GM21360 (cell line): ENCODE results near the gene MICAL3.

Experiments used
- ATAC-seq: cut with Tn5 transposase; IDR thresholded peaks from one replicate; pipeline ENCODE4 v1.9.1; 2021; ENCODE audit warnings: mild to moderate bottlenecking, moderate library complexity; ENCODE audit not compliant: unreplicated experiment

Gene MICAL3

GRCh38 chr22:17853073-17853472 lies 171.3 kb downstream of the MICAL3 start:
- no peak for ATAC-seq

GRCh38 chr22:17851759-17852158 lies 172.6 kb downstream of the MICAL3 start:
- ATAC-seq: no peak

GRCh38 chr22:17847360-17848078 lies 176.8 kb downstream of the MICAL3 start:
- ATAC-seq: no peak

- ATAC-seq: no peak
Measured at GRCh38 chr22:17846326-17846992, 177.9 kb downstream of the MICAL3 start.

GRCh38 chr22:17845790-17846189 lies 178.6 kb downstream of the MICAL3 start:
- ATAC-seq: no peak

- no peak for ATAC-seq
Measured at GRCh38 chr22:17845327-17845726, 179.0 kb downstream of the MICAL3 start.

GRCh38 chr22:17844150-17844549 lies 180.2 kb downstream of the MICAL3 start:
- ATAC-seq: no peak

- no peak for ATAC-seq
Measured at GRCh38 chr22:17842386-17842785, 182.0 kb downstream of the MICAL3 start.

GRCh38 chr22:17841836-17842235 lies 182.5 kb downstream of the MICAL3 start:
- no peak for ATAC-seq

GRCh38 chr22:17838180-17838865 lies 186.0 kb downstream of the MICAL3 start:
- no peak for ATAC-seq

- ATAC-seq: no peak
Measured at GRCh38 chr22:17836992-17837742, 187.2 kb downstream of the MICAL3 start.

- no peak for ATAC-seq
Measured at GRCh38 chr22:17835256-17835655, 189.1 kb downstream of the MICAL3 start.

- ATAC-seq: no peak
Measured at GRCh38 chr22:17833489-17833888, 190.9 kb downstream of the MICAL3 start.

GRCh38 chr22:17832665-17833064 lies 191.7 kb downstream of the MICAL3 start:
- no peak for ATAC-seq

- ATAC-seq: no peak
Measured at GRCh38 chr22:17831501-17832251, 192.7 kb downstream of the MICAL3 start.

GRCh38 chr22:17830043-17830961 lies 194.1 kb downstream of the MICAL3 start:
- no peak for ATAC-seq

- no peak for ATAC-seq
Measured at GRCh38 chr22:17829695-17830042, 194.7 kb downstream of the MICAL3 start.

- no peak for ATAC-seq
Measured at GRCh38 chr22:17828502-17829080, 195.8 kb downstream of the MICAL3 start.

- ATAC-seq: no peak
Measured at GRCh38 chr22:17827466-17827865, 196.9 kb downstream of the MICAL3 start.
